ENCODE data around the gene ANAPC2.

Gene ANAPC2

GRCh38 chr9:137227054-137227852 lies 38.9 kb upstream of the ANAPC2 start, which contains the start of gene RNF224:
Gene RNF224, plus strand, starts transcription at chr9:137227502. Its CDS starts 834 bp downstream, at chr9:137228336.
- DNase-seq: peak; percentile 62 to 88

GRCh38 chr9:137226338-137227053 lies 38.1 kb upstream of the ANAPC2 start:
- no peak for DNase-seq

- no peak for DNase-seq
Observed at GRCh38 chr9:137225699-137226331, 37.5 kb upstream of the ANAPC2 start.

GRCh38 chr9:137224830-137225694 lies 36.7 kb upstream of the ANAPC2 start, which contains the start of gene CYSRT1:
Gene CYSRT1, plus strand, starts transcription at chr9:137225174. Its CDS starts 448 bp downstream, at chr9:137225622.
- DNase-seq: no peak

- peak; percentile 97 to 99 for DNase-seq
Observed at GRCh38 chr9:137223078-137223970, 35.0 kb upstream of the ANAPC2 start.

- peak in 1 of 2 experiments; percentile 54 for DNase-seq
Observed at GRCh38 chr9:137222190-137223077, 34.1 kb upstream of the ANAPC2 start, which contains the start of gene RNF208. Gene RNF208, minus strand, starts transcription at chr9:137222240. Its CDS starts 1,028 bp downstream, at chr9:137221212.

GRCh38 chr9:137221506-137222111 lies 33.2 kb upstream of the ANAPC2 start:
- no peak for DNase-seq

- no peak for DNase-seq
Observed at GRCh38 chr9:137221095-137221505, 32.7 kb upstream of the ANAPC2 start.

GRCh38 chr9:137220317-137221094 lies 32.1 kb upstream of the ANAPC2 start:
- DNase-seq: no peak

GRCh38 chr9:137219757-137220316 lies 31.5 kb upstream of the ANAPC2 start:
- DNase-seq: no peak

- no peak for DNase-seq
Observed at GRCh38 chr9:137218754-137219271, 30.5 kb upstream of the ANAPC2 start.

- DNase-seq: no peak
Observed at GRCh38 chr9:137218212-137218753, 29.9 kb upstream of the ANAPC2 start.

GRCh38 chr9:137217276-137218211 lies 29.2 kb upstream of the ANAPC2 start:
- DNase-seq: no peak

GRCh38 chr9:137216188-137216965 lies 28.0 kb upstream of the ANAPC2 start:
- no peak for DNase-seq

GRCh38 chr9:137215196-137215986 lies 27.0 kb upstream of the ANAPC2 start:
- no peak for DNase-seq

Data from NCI-H524 (cell line).